HG02588 (cell line): ENCODE measurements around the gene EFCAB5.
"Not testable (repeated sequence)": the region's sequence is repeated elsewhere in the genome, so short reads cannot be mapped to it uniquely, and the experiment has no call there.

Source experiments
- ATAC-seq: cut with Tn5 transposase; IDR thresholded peaks from one replicate; pipeline ENCODE4 v1.9.1; 2021; ENCODE audit warnings: mild to moderate bottlenecking, moderate library complexity; ENCODE audit not compliant: unreplicated experiment

Gene EFCAB5

DNA sequence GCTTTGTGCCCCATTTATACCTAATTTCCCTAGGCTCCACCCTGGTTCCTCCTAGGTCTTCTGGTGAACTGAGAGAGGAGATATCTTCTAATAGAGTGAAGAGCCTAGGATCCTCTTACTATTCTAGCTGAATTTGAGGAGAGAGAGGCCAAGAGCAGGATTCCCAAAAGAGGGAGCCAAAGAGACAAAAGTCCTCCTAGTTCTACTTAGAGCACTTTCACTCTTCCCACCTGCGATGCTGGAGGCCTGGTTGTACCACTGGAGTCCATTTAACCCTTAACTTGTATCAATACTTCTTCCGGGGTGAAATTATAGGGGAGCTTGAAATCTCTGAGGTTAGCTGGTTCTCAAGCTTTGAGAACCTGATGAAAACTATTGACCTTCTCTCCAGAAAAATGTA, 8.1 kb upstream of the EFCAB5 start:
- no peak for ATAC-seq

DNA sequence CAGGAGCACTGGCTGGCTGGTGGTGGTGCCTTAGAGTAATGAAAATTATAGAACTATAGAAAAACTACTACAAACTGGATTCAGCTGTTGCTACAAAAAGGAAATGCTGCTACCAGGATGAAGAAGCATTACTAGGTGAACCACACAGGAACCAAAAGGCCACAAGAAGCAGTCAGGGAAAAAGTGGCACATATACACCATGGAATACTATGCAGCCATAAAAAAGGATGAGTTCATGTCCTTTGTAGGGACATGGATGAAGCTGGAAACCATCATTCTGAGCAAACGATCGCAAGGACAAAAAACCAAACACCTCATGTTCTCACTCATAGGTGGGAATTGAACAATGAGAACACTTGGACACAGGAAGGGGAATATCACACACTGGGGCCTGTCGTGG, 5.5 kb upstream of the EFCAB5 start:
- not testable (repeated sequence) for ATAC-seq

DNA sequence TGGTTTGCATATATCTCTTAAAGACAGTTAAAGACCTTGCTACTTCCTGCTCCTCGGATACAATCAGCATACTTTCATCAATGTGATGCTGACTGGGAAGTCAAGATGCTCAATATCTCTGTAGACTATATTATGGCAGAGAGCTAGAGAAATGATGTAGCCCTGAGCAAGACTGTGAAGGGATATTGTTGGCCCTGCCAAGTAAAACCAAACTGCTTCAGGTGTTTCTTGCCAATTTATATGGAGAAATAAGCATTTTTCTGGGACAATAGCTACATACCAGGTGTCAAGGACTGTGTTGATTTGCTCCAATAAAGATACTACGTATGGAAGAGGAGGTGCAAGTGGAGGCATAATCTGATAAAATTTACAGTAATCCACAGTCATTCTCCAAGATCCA, 4.7 kb upstream of the EFCAB5 start:
- ATAC-seq: no peak

DNA sequence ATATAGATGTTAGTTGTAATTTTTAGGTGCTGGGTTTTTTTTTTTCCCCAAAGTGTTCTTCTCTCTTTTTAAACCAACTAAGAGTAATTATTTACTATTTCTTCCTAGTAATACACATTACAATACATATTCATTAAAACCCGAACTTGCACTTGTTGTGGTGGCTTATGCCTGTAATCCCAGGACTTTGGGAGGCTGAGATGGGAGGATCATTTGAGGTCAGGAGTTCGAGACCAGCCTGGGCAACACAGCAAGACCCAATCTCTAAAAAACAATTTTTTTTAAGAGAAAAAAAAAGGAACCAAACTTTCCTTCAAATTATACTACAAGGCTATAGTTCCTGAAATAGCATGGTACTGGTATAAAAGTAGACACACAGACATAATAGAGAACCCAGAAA, 3.8 kb downstream of the EFCAB5 start:
- no peak for ATAC-seq

DNA sequence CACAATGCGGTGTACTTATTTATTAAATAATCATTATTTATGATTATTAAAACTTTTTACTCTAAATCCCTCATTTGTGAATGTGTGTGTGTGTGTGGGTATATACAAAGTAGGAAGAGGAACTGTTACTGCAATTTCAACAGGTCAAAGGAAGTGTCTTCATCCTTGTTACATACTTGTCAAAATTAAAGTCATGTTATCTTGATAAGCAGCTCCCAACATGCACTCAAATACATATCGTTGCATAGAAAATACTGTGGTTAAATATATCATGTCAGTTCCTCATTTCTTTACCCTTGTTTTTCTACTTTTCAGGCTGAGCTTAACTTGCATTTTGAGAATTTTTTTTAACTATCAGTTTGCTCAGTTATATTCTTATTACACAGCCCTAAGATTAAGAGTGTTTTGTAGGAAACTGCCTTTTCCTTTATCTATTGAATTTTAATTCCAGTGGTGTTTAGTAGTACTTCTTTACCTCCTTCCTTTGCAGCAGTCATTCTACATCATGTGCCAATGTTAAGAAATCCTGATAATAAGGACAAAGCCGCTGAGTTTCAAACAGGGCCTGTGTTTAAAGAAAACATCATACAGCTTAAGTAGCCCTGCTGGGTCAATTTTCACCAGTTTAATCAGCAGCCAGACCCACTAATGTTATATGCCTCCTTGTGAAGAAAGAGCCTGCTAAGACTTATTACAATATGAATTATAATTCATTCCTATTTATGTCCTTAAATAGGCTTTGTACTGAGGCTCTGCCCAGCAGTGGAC, 7.2 kb downstream of the EFCAB5 start:
- ATAC-seq: no peak

DNA sequence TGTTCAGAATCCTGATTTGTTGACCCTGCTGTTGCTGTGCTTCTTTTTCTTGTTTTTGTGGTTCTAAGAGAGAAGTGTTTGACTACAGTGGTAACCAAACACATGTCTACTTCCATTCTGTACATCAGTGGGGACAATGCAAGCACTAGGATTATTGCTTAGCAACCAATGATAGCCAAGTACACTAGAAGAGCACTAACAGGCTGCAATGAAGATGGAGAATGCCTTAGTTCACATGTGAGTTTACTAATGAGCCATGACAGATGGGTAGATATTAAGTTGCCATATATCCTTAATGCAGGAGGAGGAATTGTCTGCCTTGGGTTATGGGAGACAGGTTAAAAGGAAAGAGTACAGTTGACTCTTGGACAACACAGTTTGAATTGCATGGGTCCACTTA, 8.3 kb downstream of the EFCAB5 start:
- no peak for ATAC-seq

DNA sequence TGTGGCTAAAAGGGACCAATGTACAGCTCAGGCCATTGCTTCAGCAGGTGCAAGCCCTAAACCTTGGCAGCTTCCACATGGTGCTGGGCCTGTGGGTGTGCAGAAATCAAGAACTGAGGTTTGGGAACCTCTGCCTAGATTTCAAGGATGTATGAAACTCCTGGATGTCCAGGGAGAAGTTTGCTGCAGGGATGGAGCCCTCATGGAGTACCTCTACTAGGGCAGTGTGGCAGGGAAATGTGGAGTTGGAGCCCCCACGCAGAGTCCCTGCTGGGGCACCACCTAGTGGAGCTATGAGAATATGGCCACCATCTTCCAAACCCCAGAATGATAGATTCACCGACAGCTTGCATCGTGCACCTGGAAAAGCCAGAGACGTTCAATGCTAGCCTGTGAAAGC, 13.0 kb downstream of the EFCAB5 start:
- no peak for ATAC-seq

DNA sequence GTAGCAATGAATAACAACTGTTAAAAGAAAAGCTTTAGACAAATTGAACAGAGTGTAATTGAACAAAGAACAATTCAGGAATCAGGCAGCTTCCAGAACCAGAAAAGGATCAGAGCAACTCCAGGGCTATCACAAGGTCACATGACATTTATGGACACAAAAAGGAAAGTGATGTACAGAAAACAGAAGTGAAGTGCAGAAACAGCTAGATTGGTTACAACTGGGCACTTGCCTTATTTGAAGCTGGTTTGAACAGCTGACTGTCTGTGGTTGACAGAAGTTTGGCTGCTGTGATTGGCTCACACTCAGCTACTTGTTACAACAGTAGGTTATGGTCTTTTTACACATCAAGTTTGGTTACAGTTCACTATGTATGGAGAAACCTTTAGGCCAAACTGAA, 14.8 kb downstream of the EFCAB5 start:
- ATAC-seq: no peak

DNA sequence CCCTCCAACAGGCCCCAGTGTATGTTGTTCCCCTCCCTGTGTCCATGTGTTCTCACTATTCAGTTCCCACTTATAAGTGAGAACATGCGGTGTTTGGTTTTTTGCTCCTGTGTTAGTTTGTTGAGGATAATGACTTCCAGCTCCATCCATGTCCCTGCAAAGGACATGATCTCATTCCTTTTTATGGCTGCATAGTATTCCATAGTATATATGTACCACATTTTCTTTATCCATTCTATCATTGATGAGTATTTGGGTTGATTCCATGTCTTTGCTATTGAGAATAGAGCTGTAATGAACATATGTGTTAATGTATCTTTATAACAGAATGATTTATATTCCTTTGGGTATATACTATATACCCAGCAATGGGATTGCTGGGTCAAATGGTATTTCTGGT, 16.1 kb downstream of the EFCAB5 start:
- ATAC-seq: not testable (repeated sequence)

DNA sequence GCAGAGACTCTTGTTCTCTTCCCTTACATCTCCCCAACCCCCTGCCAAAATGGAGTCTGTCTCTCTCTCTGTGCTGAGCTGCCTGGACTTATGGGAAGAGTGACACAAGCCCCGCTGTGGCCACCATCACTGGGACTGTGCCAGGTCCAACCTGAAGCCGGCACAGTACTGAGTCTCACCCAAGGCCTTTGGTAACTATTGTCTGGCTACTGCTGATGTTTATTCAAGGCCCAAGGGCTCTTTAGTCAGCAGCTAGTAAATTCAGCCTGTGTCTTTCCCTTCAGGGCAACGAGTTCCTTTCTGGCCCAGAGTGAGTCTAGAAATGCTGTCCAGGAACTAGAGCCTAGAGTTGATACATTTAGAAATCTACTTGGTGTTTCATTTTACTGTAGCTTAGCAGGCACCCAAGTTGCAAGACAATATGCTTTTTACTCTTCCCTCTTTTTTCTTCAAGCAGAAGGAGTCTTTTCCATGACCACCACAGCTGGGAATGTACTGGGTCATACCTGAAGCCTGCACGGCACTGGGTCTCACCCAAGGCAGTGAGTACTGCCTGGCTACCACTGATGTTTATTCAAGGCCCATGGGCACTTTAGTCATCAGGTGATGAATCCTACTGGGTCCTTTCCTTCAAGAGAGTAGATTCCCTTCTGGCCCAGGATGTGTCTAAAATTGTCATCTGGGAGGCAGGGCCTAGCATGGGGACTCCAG, 17.7 kb downstream of the EFCAB5 start:
- no peak for ATAC-seq

DNA sequence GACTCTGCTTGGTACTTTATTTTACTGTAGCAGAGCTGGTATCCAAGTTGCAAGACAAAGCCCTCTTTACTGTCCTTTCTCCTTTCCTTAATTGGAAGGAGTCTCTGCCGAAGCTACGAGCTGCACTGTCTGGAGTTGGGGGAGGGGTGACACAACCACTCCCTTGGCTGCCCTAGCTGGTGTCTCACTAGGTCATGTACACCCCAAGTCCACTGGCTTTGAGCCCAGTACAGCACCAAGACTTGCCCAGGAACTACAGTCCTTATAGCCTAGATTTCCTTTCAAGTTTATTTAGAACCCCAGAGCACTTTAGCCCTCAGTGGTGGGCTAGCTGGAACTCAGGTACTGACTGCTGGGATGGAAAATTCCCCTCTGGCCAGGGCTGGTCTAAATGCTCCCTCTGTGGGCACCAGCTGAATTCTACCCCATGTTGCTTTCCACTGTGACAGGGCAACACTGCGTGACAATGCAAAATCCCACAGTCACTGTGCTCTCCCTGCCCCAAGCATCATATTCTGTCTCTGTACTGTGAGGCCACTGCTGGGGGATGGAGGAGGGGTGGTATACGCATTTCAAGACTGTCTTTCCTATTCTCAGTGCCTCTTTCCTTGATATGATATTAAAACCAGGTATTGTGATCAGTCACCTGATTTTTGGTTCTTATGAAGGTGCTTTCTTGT, 18.4 kb downstream of the EFCAB5 start:
- ATAC-seq: no peak

DNA sequence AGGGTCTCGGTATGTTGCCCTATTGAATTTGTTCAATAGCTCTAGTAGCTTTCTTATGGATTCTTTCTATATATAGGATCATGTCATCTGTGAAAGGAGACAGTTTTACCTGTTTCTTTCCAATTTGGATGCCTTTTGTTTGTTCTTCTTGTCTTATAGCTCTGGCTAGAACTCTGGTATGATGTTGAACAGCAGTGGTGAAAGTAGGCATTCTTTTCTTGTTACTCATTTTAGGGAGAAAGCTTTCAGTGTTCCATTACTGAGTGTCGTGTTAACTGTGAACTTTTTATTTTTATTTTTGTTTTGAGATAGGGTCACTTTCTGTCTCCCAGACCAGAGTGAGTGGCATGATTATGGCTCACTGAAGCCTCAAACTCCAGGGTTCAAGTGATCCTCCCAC, 21.2 kb downstream of the EFCAB5 start:
- ATAC-seq: no peak

DNA sequence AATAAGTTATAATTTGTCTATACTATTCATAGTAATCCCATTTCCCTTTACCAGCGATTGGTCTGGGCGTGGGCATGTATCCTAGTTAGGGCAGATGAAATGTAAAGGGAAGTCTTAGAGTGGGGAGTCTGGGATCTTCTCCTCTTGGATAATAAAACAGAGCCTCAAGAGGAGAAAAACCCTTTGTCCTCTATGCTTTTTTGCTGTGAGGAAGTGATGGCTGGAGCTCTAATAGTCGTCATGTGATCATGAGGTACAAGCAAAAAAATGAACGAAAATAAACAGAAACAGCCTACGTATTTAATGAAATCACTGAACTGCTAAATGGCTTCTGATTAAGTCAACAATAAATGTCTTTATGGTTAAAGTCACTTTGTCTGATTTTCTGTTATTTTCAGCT, 26.8 kb downstream of the EFCAB5 start:
- ATAC-seq: no peak

DNA sequence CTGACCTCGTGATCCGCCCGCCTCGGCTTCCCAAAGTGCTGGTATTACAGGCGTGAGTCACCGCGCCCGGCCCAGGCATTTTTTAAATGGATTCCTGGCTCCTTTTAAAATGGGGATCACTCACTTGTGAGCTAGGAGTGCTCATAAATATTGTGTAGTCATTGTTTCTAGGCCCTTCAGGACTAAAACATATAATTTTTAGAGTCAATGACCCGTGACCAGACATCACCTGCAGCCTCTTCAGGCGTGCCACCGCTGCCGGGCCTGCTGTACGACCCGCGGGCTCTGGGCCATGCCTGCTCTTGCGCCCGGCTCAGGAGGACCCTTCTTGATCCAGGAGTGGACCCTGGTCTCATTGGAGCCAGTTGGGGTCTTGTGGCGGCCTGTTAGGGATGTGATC, 30.8 kb downstream of the EFCAB5 start:
- no peak for ATAC-seq

DNA sequence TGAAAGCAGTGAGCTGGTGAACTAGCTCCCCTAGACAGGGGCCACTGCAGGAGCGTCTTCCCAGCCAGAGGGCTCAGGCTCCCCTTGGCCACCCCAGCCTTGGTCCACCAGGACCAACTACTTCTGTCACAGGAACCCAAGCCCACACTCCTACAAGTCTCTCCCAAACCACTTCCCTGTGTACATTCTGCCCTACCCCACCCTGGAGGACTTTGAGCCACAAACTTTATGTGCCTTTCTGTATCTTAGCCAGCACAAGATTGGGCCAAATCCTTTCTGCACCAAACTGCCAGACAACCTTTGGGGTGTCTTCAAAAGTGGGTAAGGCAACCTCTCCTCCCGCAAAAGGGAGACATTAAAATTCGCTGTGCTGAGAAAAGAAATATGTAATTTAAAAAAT, 31.6 kb downstream of the EFCAB5 start:
- ATAC-seq: no peak

DNA sequence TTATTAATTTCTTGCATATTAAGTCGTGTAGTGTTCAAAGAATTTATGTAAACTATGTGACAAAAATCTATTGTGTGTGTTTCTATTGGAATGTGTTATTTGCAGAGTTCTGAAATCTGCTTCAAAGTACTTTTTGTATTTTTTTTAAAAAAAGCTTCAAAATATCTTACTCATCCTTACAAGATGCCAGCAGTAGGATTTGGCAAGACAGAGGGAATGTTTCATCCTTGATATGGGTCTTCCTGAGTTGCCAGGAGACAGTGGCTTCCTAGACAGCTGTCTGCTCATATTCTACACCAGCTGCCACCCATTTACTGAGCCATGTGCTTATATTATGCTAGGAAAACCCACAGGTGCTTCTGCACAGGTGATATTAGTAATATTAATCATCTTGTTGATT, 36.4 kb downstream of the EFCAB5 start:
- ATAC-seq: no peak

DNA sequence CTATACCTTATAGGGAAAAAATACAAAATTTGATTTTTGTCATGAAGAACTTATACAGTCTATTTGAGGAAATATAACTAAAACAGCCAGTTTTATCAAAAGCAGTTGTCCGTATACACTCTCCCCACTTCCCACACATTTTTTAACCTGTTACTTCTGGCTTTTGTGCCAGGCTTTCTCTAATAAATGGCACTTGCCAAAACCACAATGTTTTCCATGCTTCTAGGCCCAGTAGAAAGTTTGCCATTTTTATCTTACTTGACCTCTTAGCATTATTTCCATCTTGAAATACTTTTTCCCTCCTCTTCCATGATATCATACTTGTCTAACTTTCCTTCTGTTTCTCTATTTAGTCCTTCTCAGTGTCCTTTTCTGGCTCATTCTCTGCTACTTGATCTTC, 38.8 kb downstream of the EFCAB5 start:
- no peak for ATAC-seq

DNA sequence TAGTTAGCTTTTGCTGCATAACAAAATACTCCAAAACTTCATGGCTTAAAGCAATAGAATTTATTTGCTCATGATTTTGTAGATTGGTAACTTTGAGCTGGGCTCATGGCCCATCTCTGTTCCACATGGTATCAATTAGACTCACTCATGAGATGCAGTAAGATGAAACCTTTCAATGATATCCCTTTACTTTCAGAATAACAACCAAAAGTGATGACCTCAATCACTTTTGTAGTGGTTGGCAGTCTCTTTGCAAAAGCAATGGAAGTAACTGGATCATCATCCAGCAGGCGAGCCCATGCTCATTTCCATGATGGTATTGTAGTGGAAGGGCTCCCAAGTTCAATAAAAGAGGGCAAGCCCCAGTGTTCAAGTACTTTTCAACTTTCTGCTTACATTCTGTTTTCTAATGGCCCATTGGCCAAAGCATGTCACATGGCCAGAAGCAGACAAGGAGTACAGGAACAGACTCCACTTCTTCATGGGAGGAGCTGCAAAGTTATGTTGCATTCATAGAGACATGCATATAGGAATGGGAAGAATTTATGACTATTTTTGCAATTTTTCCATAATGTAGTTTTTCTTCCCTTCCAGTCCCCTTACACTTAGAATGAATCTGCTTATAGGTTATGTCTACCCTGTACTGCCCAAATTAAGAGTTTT, 41.7 kb downstream of the EFCAB5 start:
- no peak for ATAC-seq

DNA sequence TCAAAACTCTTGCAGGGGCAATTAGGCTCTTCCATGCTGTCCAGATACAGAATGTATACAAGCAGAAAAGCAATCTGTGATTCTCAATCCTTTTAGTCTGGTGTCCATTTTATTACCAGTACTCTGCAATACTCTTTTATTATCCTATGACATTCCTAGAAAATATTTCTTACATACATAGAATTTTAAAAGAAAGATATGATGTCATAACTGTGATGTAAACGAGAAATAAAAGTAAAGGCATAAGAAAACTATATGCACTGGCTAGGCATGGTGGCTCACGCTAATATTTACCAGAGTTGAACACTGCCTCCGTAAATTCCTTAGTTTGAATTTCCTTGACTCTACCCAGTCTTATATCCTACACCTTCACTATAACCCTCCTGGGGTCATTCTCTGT, 55.0 kb downstream of the EFCAB5 start:
- no peak for ATAC-seq

DNA sequence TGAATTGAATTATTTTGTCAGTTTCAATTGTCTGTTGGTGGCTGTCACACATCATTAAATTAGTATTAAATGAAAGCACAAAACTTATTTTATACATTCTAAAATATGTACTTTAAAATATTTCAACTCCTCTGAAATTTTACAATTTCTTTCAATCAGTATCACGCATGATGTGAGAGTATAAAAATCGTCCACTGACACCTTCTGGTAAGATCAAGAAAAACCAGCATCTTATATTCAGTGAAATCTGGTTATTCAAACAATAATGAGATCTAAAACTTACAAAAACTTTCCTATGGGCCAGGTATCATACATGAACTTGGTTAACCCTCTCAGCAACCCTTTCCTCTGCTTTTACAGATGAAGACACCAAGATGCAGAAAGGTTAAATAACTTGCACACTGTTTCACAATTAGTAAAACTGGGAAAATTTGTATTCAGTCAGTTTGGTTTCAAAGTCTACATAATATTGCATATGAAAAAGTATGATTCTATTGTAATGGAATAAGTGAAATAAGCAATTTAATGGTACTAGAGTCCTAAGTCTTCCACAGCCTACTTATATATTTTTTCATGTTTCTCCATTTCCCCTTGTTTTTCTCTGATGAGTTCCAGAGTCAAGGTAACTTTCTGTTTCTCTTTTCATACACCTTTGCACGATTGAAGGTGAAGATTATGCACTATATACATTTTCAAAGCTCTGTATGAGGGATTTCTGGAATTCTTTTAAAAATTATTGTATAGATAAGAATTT, 58.7 kb downstream of the EFCAB5 start:
- ATAC-seq: no peak

DNA sequence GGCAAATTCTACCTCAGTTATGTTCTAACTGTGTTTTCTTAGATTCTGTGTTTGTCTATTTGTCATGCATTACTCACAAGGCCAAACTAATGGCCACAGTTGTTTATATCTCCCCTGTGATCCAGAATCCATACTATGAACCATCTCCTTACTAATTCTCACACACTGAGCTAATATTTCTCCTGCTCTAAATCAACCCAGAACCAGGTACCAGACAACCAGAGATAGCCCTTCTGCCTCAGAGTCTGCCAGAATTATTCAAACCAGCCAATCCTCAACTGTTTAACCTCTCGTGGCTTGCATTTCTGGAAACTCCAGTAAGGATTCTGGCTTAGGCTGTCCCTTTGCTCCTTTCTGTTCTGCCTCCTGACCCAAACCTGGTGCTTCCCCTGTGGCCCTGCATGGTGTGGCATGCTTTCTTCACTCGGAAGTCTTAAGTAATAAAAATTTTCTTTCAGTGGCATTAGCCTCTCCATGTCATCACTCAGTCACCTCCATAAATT, 59.4 kb downstream of the EFCAB5 start:
- no peak for ATAC-seq
